ENCODE results near the gene ANKRD44. TPM values are rescaled to one million over a fixed set of nuclear protein-coding genes. Genes with fewer than 3 reads are reported as not detected.

The ANKRD44 gene
- total RNA-seq, 1 experiment from 2014 or later: 0.68 TPM

- TF ChIP-seq MXD4 (CRISPR knock-in tag; IDR thresholded peaks at IDR 0.05; ENCODE audit: borderline replicate concordance): no peak
Measured at GRCh38 chr2:197152451-197153228, 157.9 kb downstream of the ANKRD44 start (continued).

- H3K4me1 Mint-ChIP-seq: peaks cover 8% of the 10 kb centered on the region
- no peak overlapping the region for H3K27ac Mint-ChIP-seq
- DNase-seq (ENCODE audit: low spot score) (no peak), ATAC-seq (no peak)
- H3K27me3 Mint-ChIP-seq (ENCODE audit: low read depth): no peaks in the 10 kb centered on the region
- H3K36me3 Mint-ChIP-seq: no peaks in the 10 kb centered on the region
- TF ChIP-seq ELF4 (CRISPR knock-in tag; IDR thresholded peaks at IDR 0.05; ENCODE audit: low read depth) (no peak), SP1 (CRISPR knock-in tag; conservative IDR thresholded peaks at IDR 0.05) (no peak), NR3C1 (CRISPR knock-in tag; conservative IDR thresholded peaks at IDR 0.05; ENCODE audit: low read depth) (no peak), OVOL2 (CRISPR knock-in tag; IDR thresholded peaks at IDR 0.05; ENCODE audit: borderline replicate concordance) (no peak), HMGA2 (CRISPR knock-in tag; IDR thresholded peaks at IDR 0.05) (no peak), MAX (CRISPR knock-in tag; IDR thresholded peaks at IDR 0.05) (no peak), MLX (CRISPR knock-in tag; IDR thresholded peaks at IDR 0.05) (no peak), JUN (CRISPR knock-in tag; IDR thresholded peaks at IDR 0.05) (no peak), ZNF396 (CRISPR knock-in tag; IDR thresholded peaks at IDR 0.05; ENCODE audit: borderline replicate concordance) (no peak), AR (CRISPR knock-in tag; IDR thresholded peaks at IDR 0.05) (no peak), NFYB (CRISPR knock-in tag; conservative IDR thresholded peaks at IDR 0.05; ENCODE audit: low read depth) (no peak), RELA (CRISPR knock-in tag; IDR thresholded peaks at IDR 0.05; ENCODE audit: borderline replicate concordance) (no peak), CREB1 (CRISPR knock-in tag; IDR thresholded peaks at IDR 0.05) (no peak), GABPB1 (CRISPR knock-in tag; IDR thresholded peaks at IDR 0.05) (no peak), PRRX2 (CRISPR knock-in tag; IDR thresholded peaks at IDR 0.05) (no peak)
- no peak overlapping the region for H3K4me3 Mint-ChIP-seq
- H3K9me3 Mint-ChIP-seq: no peaks in the 10 kb centered on the region
- CTCF ChIA-PET: no interaction called here
- POLR2A ChIA-PET: no interaction called here
Measured at GRCh38 chr2:197149546-197149945, 161.0 kb downstream of the ANKRD44 start.

GRCh38 chr2:197148401-197148800 lies 162.2 kb downstream of the ANKRD44 start:
- H3K9me3 Mint-ChIP-seq: no peaks in the 10 kb centered on the region
- ChIA-PET POLR2A (no interaction called here), CTCF (no interaction called here)
- no peaks in the 10 kb centered on the region for H3K36me3 Mint-ChIP-seq
- no peak overlapping the region for H3K27ac Mint-ChIP-seq
- peaks cover 8% of the 10 kb centered on the region for H3K4me1 Mint-ChIP-seq
- ATAC-seq: no peak
- DNase-seq (ENCODE audit: low spot score): no peak
- H3K27me3 Mint-ChIP-seq (ENCODE audit: low read depth): no peaks in the 10 kb centered on the region
- H3K4me3 Mint-ChIP-seq: no peak overlapping the region
- TF ChIP-seq IRF2 (CRISPR knock-in tag; IDR thresholded peaks at IDR 0.05; ENCODE audit: borderline replicate concordance, low read depth) (no peak), ARID4B (CRISPR knock-in tag; IDR thresholded peaks at IDR 0.05; ENCODE audit: borderline replicate concordance) (no peak), CREM (CRISPR knock-in tag; IDR thresholded peaks at IDR 0.05) (no peak), ATF6 (CRISPR knock-in tag; IDR thresholded peaks at IDR 0.05) (no peak), MLX (CRISPR knock-in tag; IDR thresholded peaks at IDR 0.05) (no peak), E2F4 (CRISPR knock-in tag; IDR thresholded peaks at IDR 0.05; ENCODE audit: borderline replicate concordance, low read depth) (no peak), ATF1 (CRISPR knock-in tag; IDR thresholded peaks at IDR 0.05) (no peak)
